ENCODE measurements around the gene PLPP7.

PLPP7 gene

GRCh38 chr9:131297903-131298302 is 8.4 kb downstream of the PLPP7 start:
- TF ChIP-seq, protein P1, sequence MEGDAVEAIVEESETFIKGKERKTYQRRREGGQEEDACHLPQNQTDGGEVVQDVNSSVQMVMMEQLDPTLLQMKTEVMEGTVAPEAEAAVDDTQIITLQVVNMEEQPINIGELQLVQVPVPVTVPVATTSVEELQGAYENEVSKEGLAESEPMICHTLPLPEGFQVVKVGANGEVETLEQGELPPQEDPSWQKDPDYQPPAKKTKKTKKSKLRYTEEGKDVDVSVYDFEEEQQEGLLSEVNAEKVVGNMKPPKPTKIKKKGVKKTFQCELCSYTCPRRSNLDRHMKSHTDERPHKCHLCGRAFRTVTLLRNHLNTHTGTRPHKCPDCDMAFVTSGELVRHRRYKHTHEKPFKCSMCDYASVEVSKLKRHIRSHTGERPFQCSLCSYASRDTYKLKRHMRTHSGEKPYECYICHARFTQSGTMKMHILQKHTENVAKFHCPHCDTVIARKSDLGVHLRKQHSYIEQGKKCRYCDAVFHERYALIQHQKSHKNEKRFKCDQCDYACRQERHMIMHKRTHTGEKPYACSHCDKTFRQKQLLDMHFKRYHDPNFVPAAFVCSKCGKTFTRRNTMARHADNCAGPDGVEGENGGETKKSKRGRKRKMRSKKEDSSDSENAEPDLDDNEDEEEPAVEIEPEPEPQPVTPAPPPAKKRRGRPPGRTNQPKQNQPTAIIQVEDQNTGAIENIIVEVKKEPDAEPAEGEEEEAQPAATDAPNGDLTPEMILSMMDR (IDR thresholded peaks at IDR 0.05; ENCODE audit: extremely low read depth, insufficient read depth, missing control alignments), result no peak
- in situ Hi-C loops (cut with MboI; ENCODE audit: low pct_unique_long_range_greater_than_20kb, low sequenced_read_pairs, unreplicated experiment), result no loop called here
- no peak for DNase-seq (ENCODE audit: low spot score)

GRCh38 chr9:131298341-131298740 is 8.8 kb downstream of the PLPP7 start:
- no peak for DNase-seq (ENCODE audit: low spot score)
- in situ Hi-C loops (cut with MboI; ENCODE audit: low pct_unique_long_range_greater_than_20kb, low sequenced_read_pairs, unreplicated experiment), result no loop called here
- TF ChIP-seq, protein P1 (IDR thresholded peaks at IDR 0.05; ENCODE audit: extremely low read depth, insufficient read depth, missing control alignments), result no peak

- TF ChIP-seq, protein P1 (IDR thresholded peaks at IDR 0.05; ENCODE audit: extremely low read depth, insufficient read depth, missing control alignments), result no peak
- in situ Hi-C loops (cut with MboI; ENCODE audit: low pct_unique_long_range_greater_than_20kb, low sequenced_read_pairs, unreplicated experiment), result no loop called here
- DNase-seq (ENCODE audit: low spot score), result no peak
Observed at GRCh38 chr9:131298816-131299215, 9.3 kb downstream of the PLPP7 start.

DNA sequence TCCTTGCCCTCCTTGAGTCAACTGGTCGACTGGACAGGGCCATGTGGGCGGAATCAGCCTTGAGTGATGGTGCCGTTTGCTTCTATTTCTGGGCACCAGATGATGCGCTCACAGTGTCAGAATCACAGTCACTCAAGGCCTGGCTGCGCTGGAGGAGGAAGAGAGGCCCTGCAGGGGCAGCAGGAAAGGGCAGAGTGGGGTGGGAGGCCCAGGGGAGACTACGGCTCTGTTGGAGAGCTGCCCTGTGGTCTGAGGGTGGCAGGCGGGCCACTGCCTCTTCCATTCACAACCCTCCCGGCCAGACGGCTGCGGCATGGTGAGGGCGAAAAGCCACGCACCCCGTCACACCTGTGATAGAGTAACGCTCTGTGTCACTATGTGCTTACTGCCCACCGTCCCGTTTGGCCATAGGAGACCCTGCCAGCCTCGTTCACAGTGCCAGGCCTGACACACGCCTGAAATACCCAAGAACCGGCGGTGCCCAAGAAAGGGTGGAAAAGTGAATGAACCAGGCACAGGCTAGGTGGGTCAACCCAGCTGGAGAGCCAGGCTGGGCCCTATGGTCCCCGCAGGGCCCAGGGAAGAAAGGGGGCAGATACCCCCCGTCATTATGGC is 9.9 kb downstream of the PLPP7 start:
- in situ Hi-C loops (cut with MboI; ENCODE audit: low pct_unique_long_range_greater_than_20kb, low sequenced_read_pairs, unreplicated experiment), result no loop called here
- no peak for DNase-seq (ENCODE audit: low spot score)
- TF ChIP-seq, protein P1 (IDR thresholded peaks at IDR 0.05; ENCODE audit: extremely low read depth, insufficient read depth, missing control alignments), result no peak

GRCh38 chr9:131299961-131300347 is 10.4 kb downstream of the PLPP7 start:
- DNase-seq (ENCODE audit: low spot score), result no peak
- in situ Hi-C loops (cut with MboI; ENCODE audit: low pct_unique_long_range_greater_than_20kb, low sequenced_read_pairs, unreplicated experiment), result no loop called here
- TF ChIP-seq, protein P1 (IDR thresholded peaks at IDR 0.05; ENCODE audit: extremely low read depth, insufficient read depth, missing control alignments), result no peak

- TF ChIP-seq, protein P1 (IDR thresholded peaks at IDR 0.05; ENCODE audit: extremely low read depth, insufficient read depth, missing control alignments), result no peak
- in situ Hi-C loops (cut with MboI; ENCODE audit: low pct_unique_long_range_greater_than_20kb, low sequenced_read_pairs, unreplicated experiment), result no loop called here
- DNase-seq (ENCODE audit: low spot score), result no peak
Observed at GRCh38 chr9:131300444-131300843, 10.9 kb downstream of the PLPP7 start.

Measured in GM13977 (cell line).